ENCODE results near the gene PRSS8.
A peak's percentile ranks its signal among the peaks of the same experiment; 100 is the strongest.

Gene PRSS8

GRCh38 chr16:31127182-31127581 lies 8.3 kb downstream of the PRSS8 start:
- TF ChIP-seq YY1 (IDR thresholded peaks at IDR 0.05; ENCODE audit: low read depth), result no peak

- no peak for TF ChIP-seq TCF12 (IDR thresholded peaks at IDR 0.05; ENCODE audit: low read depth)
- TF ChIP-seq NFIC (IDR thresholded peaks at IDR 0.05), result no peak
- TF ChIP-seq USF1 (IDR thresholded peaks at IDR 0.05), result no peak
- TF ChIP-seq RAD21 (IDR thresholded peaks at IDR 0.05; ENCODE audit: low read depth), result no peak
Measured at GRCh38 chr16:31125844-31126243, 9.7 kb downstream of the PRSS8 start.

- TF ChIP-seq NFIC (IDR thresholded peaks at IDR 0.05) (no peak), FOXM1 (IDR thresholded peaks at IDR 0.05; ENCODE audit: borderline replicate concordance, low read depth) (no peak), EGR1 (IDR thresholded peaks at IDR 0.05) (no peak), ZBTB7A (IDR thresholded peaks at IDR 0.05; ENCODE audit: low read depth) (no peak), TAF1 (IDR thresholded peaks at IDR 0.05; ENCODE audit: low read depth) (no peak), MAX (IDR thresholded peaks at IDR 0.05) (no peak), RAD21 (IDR thresholded peaks at IDR 0.05; ENCODE audit: low read depth) (no peak), TCF12 (IDR thresholded peaks at IDR 0.05; ENCODE audit: low read depth) (no peak), TEAD4 (IDR thresholded peaks at IDR 0.05) (no peak), YY1 (IDR thresholded peaks at IDR 0.05; ENCODE audit: low read depth) (no peak), CREB1 (IDR thresholded peaks at IDR 0.05; ENCODE audit: low read depth) (no peak)
Measured at GRCh38 chr16:31120129-31120528, 15.4 kb downstream of the PRSS8 start.

GRCh38 chr16:31118223-31119155 lies 17.0 kb downstream of the PRSS8 start:
- TF ChIP-seq NFIC (IDR thresholded peaks at IDR 0.05), result no peak
- TF ChIP-seq CREB1 (IDR thresholded peaks at IDR 0.05; ENCODE audit: low read depth), result no peak
- TF ChIP-seq FOXM1 (IDR thresholded peaks at IDR 0.05; ENCODE audit: borderline replicate concordance, low read depth), result no peak
- TF ChIP-seq EGR1 (IDR thresholded peaks at IDR 0.05), result no peak
- TF ChIP-seq TCF12 (IDR thresholded peaks at IDR 0.05; ENCODE audit: low read depth), result no peak
- no peak for TF ChIP-seq TEAD4 (IDR thresholded peaks at IDR 0.05)
- no peak; the same call in 1 of the 2 replicates for TF ChIP-seq MAX (IDR thresholded peaks at IDR 0.05)
- no peak for TF ChIP-seq TAF1 (IDR thresholded peaks at IDR 0.05; ENCODE audit: low read depth)

- TF ChIP-seq CREB1 (IDR thresholded peaks at IDR 0.05; ENCODE audit: low read depth) (peak; percentile 93), TAF1 (IDR thresholded peaks at IDR 0.05; ENCODE audit: low read depth) (peak; percentile 72; the same call in 1 of the 2 replicates), TEAD4 (IDR thresholded peaks at IDR 0.05) (peak; percentile 28; the same call in 1 of the 2 replicates), FOXM1 (IDR thresholded peaks at IDR 0.05; ENCODE audit: borderline replicate concordance, low read depth) (no peak), NFIC (IDR thresholded peaks at IDR 0.05) (peak; percentile 39; the same call in 1 of the 2 replicates), TCF12 (IDR thresholded peaks at IDR 0.05; ENCODE audit: low read depth) (peak; percentile 67; the same call in 1 of the 2 replicates), YY1 (IDR thresholded peaks at IDR 0.05; ENCODE audit: low read depth) (peak; percentile 96), EGR1 (IDR thresholded peaks at IDR 0.05) (peak; percentile 40), RAD21 (IDR thresholded peaks at IDR 0.05; ENCODE audit: low read depth) (no peak), USF1 (IDR thresholded peaks at IDR 0.05) (no peak), ZBTB7A (IDR thresholded peaks at IDR 0.05; ENCODE audit: low read depth) (no peak), EP300 (IDR thresholded peaks at IDR 0.05; ENCODE audit: borderline replicate concordance) (no peak), REST (IDR thresholded peaks at IDR 0.05; ENCODE audit: low read depth) (peak; percentile 15; the same call in 1 of the 2 replicates), MAX (IDR thresholded peaks at IDR 0.05) (peak; percentile 75), CEBPB (IDR thresholded peaks at IDR 0.05) (no peak)
Measured at GRCh38 chr16:31117384-31118222, 17.9 kb downstream of the PRSS8 start, which contains the start of gene KAT8. Gene KAT8, plus strand, starts transcription at chr16:31117664. Its CDS starts 18 bp downstream, at chr16:31117682.

GRCh38 chr16:31114468-31114867 lies 21.1 kb downstream of the PRSS8 start:
- TF ChIP-seq RAD21 (IDR thresholded peaks at IDR 0.05; ENCODE audit: low read depth) (no peak), ZBTB7A (IDR thresholded peaks at IDR 0.05; ENCODE audit: low read depth) (no peak), USF1 (IDR thresholded peaks at IDR 0.05) (no peak), TCF12 (IDR thresholded peaks at IDR 0.05; ENCODE audit: low read depth) (no peak)
